Thoracic aorta (tissue), 2 donors: ENCODE measurements around the gene EIF2B4. TPM values are rescaled to one million over a fixed set of nuclear protein-coding genes. Genes with fewer than 3 reads are reported as not detected.
A peak's percentile ranks its signal among the peaks of the same experiment; 100 is the strongest.

Experiments used
- ATAC-seq: fragments of 150-250 bp; one replicate; pipeline ENCODE4 v1.8.0; 2017; ENCODE audit warnings: low read depth; ENCODE audit not compliant: insufficient number of reproducible peaks, low FRiP score
- DNase-seq: peaks from one replicate; pipeline ENCODE4 v3.0.0-alpha.2; 2020; ENCODE audit warnings: low spot score
- H3K27ac ChIP-seq, 2 donors: fragments of 200-600 bp; sonication (generic); 1 replicate in 1 of 2; 2 replicates in 1 of 2; pipeline ENCODE4 v1.5.1; 2016; ENCODE audit warnings: mild to moderate bottlenecking in 2 of 2, moderate library complexity in 2 of 2
- H3K27me3 ChIP-seq: fragments of 200-600 bp; sonication (generic); replicated peaks from 2 replicates; pipeline ENCODE4 v1.6.0; 2016; ENCODE audit warnings: mild to moderate bottlenecking; ENCODE audit not compliant: insufficient read depth
- H3K36me3 ChIP-seq: fragments of 200-600 bp; sonication (generic); one replicate; pipeline ENCODE4 v1.5.1; 2016
- H3K4me1 ChIP-seq, 2 donors: fragments of 200-600 bp; sonication (generic); 1 replicate in 1 of 2; 2 replicates in 1 of 2; pipeline versions ENCODE4 v1.5.1 to v1.6.0; 2016; ENCODE audit warnings: low read depth in 2 of 2, mild to moderate bottlenecking in 1 of 2; ENCODE audit not compliant: control insufficient read depth in 1 of 2
- H3K4me3 ChIP-seq: fragments of 200-600 bp; sonication (generic); 2 replicates; pipeline ENCODE4 v1.5.1; 2016; ENCODE audit warnings: mild to moderate bottlenecking
- H3K9me3 ChIP-seq: fragments of 200-600 bp; sonication (generic); 2 replicates; pipeline ENCODE4 v1.5.1; 2016
- total RNA-seq, 2 donors: library from RNA; depleted of rRNA; stranded (reverse); fragments of >200 nt; gene quantifications; one replicate each; pipeline versions ENCODE4 v1.1.0 to v1.2.3, GENCODE V29; 2016
- TF ChIP-seq, protein P1 (sequence below): fragments of 200-600 bp; sonication (generic); IDR thresholded peaks from one replicate; pipeline ENCODE4 v1.5.1; 2019; ENCODE audit warnings: antibody characterized with exemption

The EIF2B4 gene
- total RNA-seq, 2 donors from 2014 or later, result 31.5 to 55.4 TPM

DNA sequence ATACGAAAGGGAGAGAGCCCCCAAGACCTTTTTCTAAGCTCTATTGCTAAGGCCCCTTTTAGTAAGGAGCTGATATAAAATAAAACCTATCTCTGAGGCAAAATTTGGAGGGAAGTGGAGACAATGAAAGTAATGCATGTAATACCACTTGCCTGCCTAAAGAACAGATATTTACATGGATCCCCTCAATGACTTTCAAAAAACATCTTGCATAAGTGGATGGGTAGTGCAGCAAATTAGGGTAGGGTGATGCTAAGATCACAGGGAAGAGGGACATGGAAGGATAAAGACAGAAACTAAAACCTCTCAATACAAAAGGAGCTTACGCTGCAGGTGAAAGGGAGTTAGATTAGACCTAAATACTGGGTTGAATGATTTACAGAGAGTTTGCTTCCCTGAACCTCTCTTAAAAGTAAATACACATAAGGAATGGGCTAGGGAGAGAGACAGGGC is 9.3 kb upstream of the EIF2B4 start:
- peak overlapping the region; percentile 72 for H3K4me3 ChIP-seq

GRCh38 chr2:27378809-27379290 is 8.7 kb upstream of the EIF2B4 start:
- no peak overlapping the region for H3K27ac ChIP-seq
- H3K4me1 ChIP-seq, result peaks cover 11 to 15% of the 10 kb centered on the region in 2 donors
- peaks cover 48% of the 10 kb centered on the region for H3K36me3 ChIP-seq
- DNase-seq, result no peak
- no peaks in the 10 kb centered on the region for H3K9me3 ChIP-seq
- no peaks in the 10 kb centered on the region for H3K27me3 ChIP-seq
- no peak for ATAC-seq
- no peak overlapping the region for H3K4me3 ChIP-seq
- TF ChIP-seq, protein P1, sequence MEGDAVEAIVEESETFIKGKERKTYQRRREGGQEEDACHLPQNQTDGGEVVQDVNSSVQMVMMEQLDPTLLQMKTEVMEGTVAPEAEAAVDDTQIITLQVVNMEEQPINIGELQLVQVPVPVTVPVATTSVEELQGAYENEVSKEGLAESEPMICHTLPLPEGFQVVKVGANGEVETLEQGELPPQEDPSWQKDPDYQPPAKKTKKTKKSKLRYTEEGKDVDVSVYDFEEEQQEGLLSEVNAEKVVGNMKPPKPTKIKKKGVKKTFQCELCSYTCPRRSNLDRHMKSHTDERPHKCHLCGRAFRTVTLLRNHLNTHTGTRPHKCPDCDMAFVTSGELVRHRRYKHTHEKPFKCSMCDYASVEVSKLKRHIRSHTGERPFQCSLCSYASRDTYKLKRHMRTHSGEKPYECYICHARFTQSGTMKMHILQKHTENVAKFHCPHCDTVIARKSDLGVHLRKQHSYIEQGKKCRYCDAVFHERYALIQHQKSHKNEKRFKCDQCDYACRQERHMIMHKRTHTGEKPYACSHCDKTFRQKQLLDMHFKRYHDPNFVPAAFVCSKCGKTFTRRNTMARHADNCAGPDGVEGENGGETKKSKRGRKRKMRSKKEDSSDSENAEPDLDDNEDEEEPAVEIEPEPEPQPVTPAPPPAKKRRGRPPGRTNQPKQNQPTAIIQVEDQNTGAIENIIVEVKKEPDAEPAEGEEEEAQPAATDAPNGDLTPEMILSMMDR, result no peak

More for the DNA sequence above, 9.3 kb upstream of the EIF2B4 start:
- H3K9me3 ChIP-seq, result no peaks in the 10 kb centered on the region
- H3K36me3 ChIP-seq, result peaks cover 48% of the 10 kb centered on the region
- DNase-seq, result no peak
- no peaks in the 10 kb centered on the region for H3K27me3 ChIP-seq
- ATAC-seq, result no peak
- TF ChIP-seq, protein P1, result no peak
- peaks cover 11 to 15% of the 10 kb centered on the region in 2 donors for H3K4me1 ChIP-seq
- H3K27ac ChIP-seq, result peak overlapping the region; percentile 77 to 90

DNA sequence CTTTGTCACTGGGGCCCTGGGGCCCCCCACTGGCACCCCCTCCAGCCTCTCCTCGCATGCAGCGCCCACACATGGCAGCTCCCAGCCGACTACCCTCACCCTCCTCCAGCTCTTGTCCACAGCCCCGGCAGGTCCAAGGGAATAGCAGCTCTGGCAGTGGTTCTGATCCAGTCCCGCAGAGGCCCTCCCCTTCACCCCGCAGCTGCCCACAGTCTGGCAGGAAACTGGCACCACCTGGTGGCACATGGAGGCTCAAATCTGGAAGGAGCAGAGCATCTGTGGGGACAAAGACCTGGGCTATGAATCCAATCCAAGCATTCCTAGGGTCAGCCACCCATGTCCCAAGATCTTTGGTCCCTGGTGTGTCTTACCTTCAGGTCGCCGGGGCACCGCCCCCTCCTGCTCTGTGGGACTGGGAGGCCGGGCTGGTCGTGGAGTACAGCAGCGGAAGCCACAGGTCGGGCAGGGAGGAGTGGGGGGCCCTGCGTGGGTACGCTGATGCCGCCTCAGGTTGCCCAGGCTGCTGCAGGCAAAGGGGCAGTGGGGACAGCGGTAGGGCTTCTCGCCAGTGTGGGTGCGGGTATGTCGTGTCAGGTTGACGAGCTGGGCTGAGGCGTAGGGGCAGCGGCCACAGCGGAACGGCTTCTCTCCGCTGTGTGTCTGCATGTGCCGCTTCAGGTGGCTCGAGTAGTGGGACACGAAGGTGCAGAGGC is 8.1 kb upstream of the EIF2B4 start:
- no peaks in the 10 kb centered on the region for H3K27me3 ChIP-seq
- peaks cover 11 to 15% of the 10 kb centered on the region in 2 donors for H3K4me1 ChIP-seq
- H3K36me3 ChIP-seq, result peaks cover 48% of the 10 kb centered on the region
- no peak overlapping the region for H3K4me3 ChIP-seq
- DNase-seq, result no peak
- no peaks in the 10 kb centered on the region for H3K9me3 ChIP-seq
- H3K27ac ChIP-seq, result no peak overlapping the region
- ATAC-seq, result no peak
- TF ChIP-seq, protein P1, result no peak

- ATAC-seq (no peak), DNase-seq (no peak)
- Histone ChIP-seq H3K9me3 (no peaks in the 10 kb centered on the region), H3K27ac (no peak overlapping the region), H3K27me3 (no peaks in the 10 kb centered on the region), H3K36me3 (peaks cover 48% of the 10 kb centered on the region), H3K4me1 (peaks cover 11 to 15% of the 10 kb centered on the region in 2 donors), H3K4me3 (no peak overlapping the region)
- TF ChIP-seq, protein P1, result no peak
Observed at GRCh38 chr2:27377618-27378095, 7.5 kb upstream of the EIF2B4 start.

- H3K36me3 ChIP-seq, result peaks cover 48% of the 10 kb centered on the region
- peaks cover 14 to 18% of the 10 kb centered on the region in 2 donors for H3K4me1 ChIP-seq
- DNase-seq, result no peak
- no peaks in the 10 kb centered on the region for H3K9me3 ChIP-seq
- H3K27me3 ChIP-seq, result no peaks in the 10 kb centered on the region
- H3K4me3 ChIP-seq, result no peak overlapping the region
- H3K27ac ChIP-seq, result no peak overlapping the region
- no peak for ATAC-seq
- TF ChIP-seq, protein P1, result no peak
Observed at GRCh38 chr2:27376866-27377617, 6.9 kb upstream of the EIF2B4 start.
